ENCODE results near the gene QPRT. TPM values are rescaled to one million over a fixed set of nuclear protein-coding genes. Genes with fewer than 3 reads are reported as not detected.

The QPRT gene
- total RNA-seq, 4 donors from 2014 or later: 2.2 to 5.5 (median 3.5) TPM

DNA sequence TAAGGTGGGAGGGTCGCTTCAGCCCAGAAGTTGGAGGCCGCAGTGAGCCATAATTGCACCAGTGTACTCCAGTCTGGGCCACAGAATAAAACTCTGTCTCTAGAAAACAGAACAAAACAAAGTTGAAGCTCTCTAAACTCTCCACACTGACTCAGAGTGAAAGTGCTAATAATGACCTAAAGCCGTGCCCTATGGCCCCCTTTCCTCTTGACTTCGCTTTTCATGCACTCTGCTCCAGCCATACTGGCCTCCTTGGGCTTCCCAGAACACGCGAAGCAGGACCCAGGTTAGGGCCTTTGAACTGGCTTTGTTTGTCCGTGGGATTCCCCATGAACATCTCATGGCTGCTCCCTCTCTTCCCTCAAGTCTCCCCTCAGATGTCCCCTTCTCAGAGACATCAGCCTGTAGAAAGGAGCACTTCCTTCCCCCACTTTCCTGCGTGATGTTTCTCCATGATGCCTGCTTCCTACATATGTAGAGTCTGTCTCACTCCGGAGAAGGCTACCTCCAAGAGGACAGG, 34.6 kb upstream of the QPRT start:
- no peaks in the 10 kb centered on the region for H3K27me3 ChIP-seq
- H3K36me3 ChIP-seq: no peaks in the 10 kb centered on the region
- no peak for TF ChIP-seq POLR2A (IDR thresholded peaks at IDR 0.05)
- TF ChIP-seq, protein P1, sequence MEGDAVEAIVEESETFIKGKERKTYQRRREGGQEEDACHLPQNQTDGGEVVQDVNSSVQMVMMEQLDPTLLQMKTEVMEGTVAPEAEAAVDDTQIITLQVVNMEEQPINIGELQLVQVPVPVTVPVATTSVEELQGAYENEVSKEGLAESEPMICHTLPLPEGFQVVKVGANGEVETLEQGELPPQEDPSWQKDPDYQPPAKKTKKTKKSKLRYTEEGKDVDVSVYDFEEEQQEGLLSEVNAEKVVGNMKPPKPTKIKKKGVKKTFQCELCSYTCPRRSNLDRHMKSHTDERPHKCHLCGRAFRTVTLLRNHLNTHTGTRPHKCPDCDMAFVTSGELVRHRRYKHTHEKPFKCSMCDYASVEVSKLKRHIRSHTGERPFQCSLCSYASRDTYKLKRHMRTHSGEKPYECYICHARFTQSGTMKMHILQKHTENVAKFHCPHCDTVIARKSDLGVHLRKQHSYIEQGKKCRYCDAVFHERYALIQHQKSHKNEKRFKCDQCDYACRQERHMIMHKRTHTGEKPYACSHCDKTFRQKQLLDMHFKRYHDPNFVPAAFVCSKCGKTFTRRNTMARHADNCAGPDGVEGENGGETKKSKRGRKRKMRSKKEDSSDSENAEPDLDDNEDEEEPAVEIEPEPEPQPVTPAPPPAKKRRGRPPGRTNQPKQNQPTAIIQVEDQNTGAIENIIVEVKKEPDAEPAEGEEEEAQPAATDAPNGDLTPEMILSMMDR (IDR thresholded peaks at IDR 0.05): no peak
- no peak for TF ChIP-seq POLR2AphosphoS5 (IDR thresholded peaks at IDR 0.05)
- TF ChIP-seq EP300 (IDR thresholded peaks at IDR 0.05): no peak
- 88% methylated on average over 9 of the region's 9 CpGs for WGBS
- H3K4me3 ChIP-seq: no peak overlapping the region
- no peaks in the 10 kb centered on the region for H3K4me1 ChIP-seq
- H3K27ac ChIP-seq: no peak overlapping the region
- H3K9me3 ChIP-seq: no peaks in the 10 kb centered on the region
- DNase-seq (ENCODE audit: low spot score in 2 of 2): no peak

DNA sequence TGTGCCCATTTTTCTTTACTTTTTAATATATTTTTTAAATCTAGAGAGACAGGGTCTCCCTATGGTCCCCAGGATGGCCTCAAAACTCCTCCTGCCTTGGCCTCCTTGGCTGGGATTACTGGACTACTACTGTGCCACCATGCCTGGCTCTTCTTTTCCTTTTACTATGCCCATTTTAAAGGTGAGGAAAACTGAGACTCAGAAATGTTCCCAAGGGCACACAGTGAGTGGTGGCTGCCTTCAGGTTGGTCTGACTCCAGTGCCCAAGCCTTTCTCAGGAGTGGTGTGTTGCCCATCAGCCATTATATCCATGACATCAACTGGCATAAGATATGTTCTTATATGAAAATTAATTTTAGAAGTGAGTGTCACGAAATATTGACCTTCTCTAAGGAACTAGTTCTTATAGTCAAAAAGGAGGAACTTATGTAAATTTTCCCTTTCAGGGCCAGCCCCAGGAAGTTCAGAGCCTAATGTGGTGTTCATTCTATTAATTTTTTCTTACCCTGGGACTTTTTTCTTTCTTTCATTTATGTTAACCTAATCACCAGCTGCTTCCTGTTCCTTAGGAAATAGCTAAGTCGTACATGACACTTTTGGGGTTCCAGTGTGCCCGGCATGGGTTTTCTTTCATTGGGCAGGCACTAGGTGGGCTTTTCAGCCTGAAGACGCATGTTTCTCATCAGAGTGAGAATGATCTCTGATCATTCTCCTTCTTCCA, 33.8 kb upstream of the QPRT start:
- Histone ChIP-seq H3K4me1 (no peaks in the 10 kb centered on the region), H3K27me3 (no peaks in the 10 kb centered on the region), H3K27ac (no peak overlapping the region), H3K9me3 (no peaks in the 10 kb centered on the region), H3K36me3 (no peaks in the 10 kb centered on the region), H3K4me3 (no peak overlapping the region)
- no peak for TF ChIP-seq POLR2AphosphoS5 (IDR thresholded peaks at IDR 0.05)
- TF ChIP-seq, protein P1 (IDR thresholded peaks at IDR 0.05): no peak
- TF ChIP-seq POLR2A (IDR thresholded peaks at IDR 0.05): no peak
- TF ChIP-seq EP300 (IDR thresholded peaks at IDR 0.05): no peak
- 78% methylated on average over 4 of the region's 4 CpGs for WGBS
- no peak for DNase-seq (ENCODE audit: low spot score in 2 of 2)

DNA sequence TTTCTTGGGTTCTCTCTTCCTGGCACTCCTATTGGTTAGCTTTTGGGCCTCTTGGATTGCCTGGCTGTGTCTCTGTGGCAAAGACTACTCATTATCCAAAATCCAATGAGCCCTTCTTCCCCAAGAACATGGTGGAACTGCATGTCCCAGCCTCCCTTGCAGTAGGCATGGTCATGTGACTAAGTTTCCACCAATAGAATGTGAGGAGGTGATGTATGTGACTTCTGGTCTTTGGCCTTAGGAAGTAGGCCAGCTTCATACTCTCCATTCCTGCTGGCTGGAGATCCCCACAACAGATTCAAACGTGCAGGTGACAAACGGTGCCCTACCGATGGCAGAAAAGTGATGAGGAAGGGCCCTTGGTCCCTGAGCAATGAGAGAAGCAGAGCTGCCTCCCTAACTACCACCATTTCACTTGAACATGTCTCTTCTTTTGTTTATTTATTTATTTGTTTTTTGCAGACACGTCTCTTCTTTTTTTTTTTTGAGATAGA, 33.2 kb upstream of the QPRT start:
- TF ChIP-seq, protein P1 (IDR thresholded peaks at IDR 0.05): no peak
- TF ChIP-seq POLR2A (IDR thresholded peaks at IDR 0.05) (no peak), EP300 (IDR thresholded peaks at IDR 0.05) (no peak), POLR2AphosphoS5 (IDR thresholded peaks at IDR 0.05) (no peak)
- H3K4me1 ChIP-seq: no peaks in the 10 kb centered on the region
- no peaks in the 10 kb centered on the region for H3K9me3 ChIP-seq
- no peak overlapping the region for H3K4me3 ChIP-seq
- no peaks in the 10 kb centered on the region for H3K36me3 ChIP-seq
- H3K27me3 ChIP-seq: no peaks in the 10 kb centered on the region
- 77% methylated on average over 4 of the region's 4 CpGs for WGBS
- no peak for DNase-seq (ENCODE audit: low spot score in 2 of 2)
- H3K27ac ChIP-seq: no peak overlapping the region

DNA sequence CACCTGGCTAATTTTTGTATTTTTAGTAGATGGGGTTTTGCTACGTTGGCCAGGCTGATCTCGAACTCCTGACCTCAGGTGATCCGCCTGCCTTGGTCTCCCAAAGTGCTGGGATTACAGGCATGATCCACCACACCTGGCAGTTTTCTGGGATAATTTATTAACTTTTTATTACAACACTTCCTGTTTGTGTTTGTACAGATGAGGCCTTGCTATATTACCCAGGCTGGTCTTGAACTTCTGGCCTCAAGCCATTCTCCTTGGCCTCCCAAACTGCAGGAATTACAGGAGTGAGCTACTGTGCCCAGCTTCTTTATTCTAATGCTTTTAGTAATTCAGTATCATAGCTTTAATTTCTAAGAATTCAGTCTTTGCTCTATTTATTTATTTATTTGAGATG, 32.0 kb upstream of the QPRT start:
- H3K9me3 ChIP-seq: no peaks in the 10 kb centered on the region
- no peaks in the 10 kb centered on the region for H3K36me3 ChIP-seq
- TF ChIP-seq, protein P1 (IDR thresholded peaks at IDR 0.05): no peak
- no peak for TF ChIP-seq POLR2A (IDR thresholded peaks at IDR 0.05)
- no peak overlapping the region for H3K4me3 ChIP-seq
- no peaks in the 10 kb centered on the region for H3K27me3 ChIP-seq
- no peak overlapping the region for H3K27ac ChIP-seq
- no peaks in the 10 kb centered on the region for H3K4me1 ChIP-seq
- 100% methylated on average over 3 of the region's 3 CpGs for whole genome bisulfite sequencing
- DNase-seq (ENCODE audit: low spot score in 2 of 2): no peak

DNA sequence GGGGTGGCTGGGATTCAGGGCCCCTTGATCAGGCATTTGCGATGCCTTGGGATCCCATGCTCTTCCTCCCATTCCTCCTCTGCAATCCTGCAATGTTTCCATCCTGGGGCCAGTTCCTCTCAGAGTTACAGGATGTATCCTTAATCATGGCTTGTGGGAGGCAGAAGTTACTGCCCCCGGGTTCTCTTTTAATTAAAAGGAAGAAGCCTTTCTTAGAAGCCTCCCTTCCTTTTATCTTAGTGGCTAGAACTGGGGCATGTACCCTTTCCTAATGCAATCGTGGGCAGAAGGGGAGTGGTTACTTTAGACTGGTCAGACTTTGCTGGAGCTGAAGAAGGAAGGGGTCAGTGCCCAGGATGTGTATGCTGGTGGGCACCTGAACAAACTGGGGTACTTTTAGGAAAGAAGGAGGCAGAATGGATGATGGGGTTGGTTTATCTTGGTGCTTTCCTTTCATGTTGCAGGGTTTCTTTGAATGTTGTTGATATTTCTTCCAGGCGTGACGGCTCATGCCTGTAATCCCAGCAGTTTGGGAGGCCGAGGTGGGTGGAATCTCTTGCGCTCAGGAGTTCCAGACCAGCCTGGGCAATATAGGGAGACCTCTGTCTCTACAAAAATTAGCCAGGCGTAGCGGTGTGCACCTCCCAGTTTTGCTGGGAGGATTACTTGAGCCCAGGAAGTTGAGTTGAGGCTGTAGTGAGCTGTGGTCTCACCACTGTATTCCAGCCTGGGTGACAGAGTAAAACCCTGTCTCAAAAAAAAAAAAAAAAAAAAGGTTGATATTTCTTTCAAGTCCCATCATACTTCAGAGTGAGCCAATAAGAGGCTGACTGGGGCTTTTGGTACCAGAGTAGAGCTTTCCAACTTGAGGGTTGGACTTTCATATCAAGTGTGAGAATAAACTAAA, 29.1 kb upstream of the QPRT start:
- Histone ChIP-seq H3K27me3 (no peaks in the 10 kb centered on the region), H3K4me3 (no peak overlapping the region), H3K27ac (no peak overlapping the region), H3K4me1 (no peaks in the 10 kb centered on the region), H3K9me3 (no peaks in the 10 kb centered on the region), H3K36me3 (no peaks in the 10 kb centered on the region)
- TF ChIP-seq EP300 (IDR thresholded peaks at IDR 0.05): no peak
- TF ChIP-seq POLR2A (IDR thresholded peaks at IDR 0.05): no peak
- no peak for TF ChIP-seq POLR2AphosphoS5 (IDR thresholded peaks at IDR 0.05)
- TF ChIP-seq, protein P1 (IDR thresholded peaks at IDR 0.05): no peak
- no peak for DNase-seq (ENCODE audit: low spot score in 2 of 2)
- 61% methylated on average over 9 of the region's 9 CpGs for WGBS

Measured in suprapubic skin (tissue), 4 donors.